MM.1S (cell line): ENCODE measurements around the gene NLE1.

Source experiments
- EZH2 ChIP-seq: fragments of 300-600 bp; sonication (generic); optimal IDR thresholded peaks from 2 replicates; pipeline ENCODE3; 2017; ENCODE audit warnings: low read depth, mild to moderate bottlenecking, antibody characterized with exemption, low read length, mixed read lengths
- EZH2phosphoT487 ChIP-seq: fragments of 300-600 bp; sonication (generic); IDR thresholded peaks from 2 replicates; pipeline ENCODE4 v1.6.1; 2018; ENCODE audit warnings: antibody characterized with exemption, low read length
- TF ChIP-seq, protein P1 (sequence below): fragments of 300-600 bp; sonication (generic); IDR thresholded peaks from 2 replicates; pipeline ENCODE4 v1.5.1; 2016; ENCODE audit warnings: antibody characterized with exemption, low read length, mixed read lengths

DNA sequence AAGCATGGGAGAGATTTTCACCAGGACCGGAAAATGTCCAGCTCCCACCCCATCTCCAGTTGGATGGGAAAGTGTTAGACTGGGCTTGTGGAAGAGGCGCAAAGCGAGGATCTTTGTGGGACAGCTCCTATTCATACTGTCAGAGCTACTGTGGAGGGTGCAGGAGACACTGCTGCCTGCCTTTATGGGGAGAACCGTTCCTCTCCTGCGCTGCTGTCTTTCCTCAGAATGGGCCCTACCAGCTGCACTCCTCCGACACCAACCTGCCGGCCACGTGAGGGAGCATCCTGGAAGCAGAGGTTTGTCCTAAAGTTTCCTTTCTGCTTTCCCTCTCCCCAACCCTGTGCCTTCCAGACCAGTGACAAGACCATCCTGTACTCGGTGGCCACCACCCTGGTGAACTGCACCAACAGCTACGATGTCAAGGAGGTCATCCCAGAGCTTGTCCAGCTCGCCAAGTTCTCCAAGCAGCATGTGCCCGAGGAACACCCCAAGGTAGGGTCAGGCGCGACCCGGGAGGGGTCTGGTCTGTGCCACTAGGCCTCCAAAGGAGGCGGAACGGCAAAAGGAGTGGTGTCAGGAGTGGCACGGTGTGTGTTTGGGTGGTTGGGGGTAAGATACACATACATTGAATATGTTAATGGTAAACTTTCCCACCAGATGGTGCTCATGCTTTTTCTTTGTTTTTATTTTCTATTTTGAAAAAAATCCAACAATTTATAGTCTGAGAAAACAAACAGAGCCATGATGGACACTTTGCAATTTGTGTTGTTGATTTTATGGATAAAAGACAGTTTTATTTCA lies 29.1 kb upstream of the NLE1 start:
- TF ChIP-seq, protein P1, sequence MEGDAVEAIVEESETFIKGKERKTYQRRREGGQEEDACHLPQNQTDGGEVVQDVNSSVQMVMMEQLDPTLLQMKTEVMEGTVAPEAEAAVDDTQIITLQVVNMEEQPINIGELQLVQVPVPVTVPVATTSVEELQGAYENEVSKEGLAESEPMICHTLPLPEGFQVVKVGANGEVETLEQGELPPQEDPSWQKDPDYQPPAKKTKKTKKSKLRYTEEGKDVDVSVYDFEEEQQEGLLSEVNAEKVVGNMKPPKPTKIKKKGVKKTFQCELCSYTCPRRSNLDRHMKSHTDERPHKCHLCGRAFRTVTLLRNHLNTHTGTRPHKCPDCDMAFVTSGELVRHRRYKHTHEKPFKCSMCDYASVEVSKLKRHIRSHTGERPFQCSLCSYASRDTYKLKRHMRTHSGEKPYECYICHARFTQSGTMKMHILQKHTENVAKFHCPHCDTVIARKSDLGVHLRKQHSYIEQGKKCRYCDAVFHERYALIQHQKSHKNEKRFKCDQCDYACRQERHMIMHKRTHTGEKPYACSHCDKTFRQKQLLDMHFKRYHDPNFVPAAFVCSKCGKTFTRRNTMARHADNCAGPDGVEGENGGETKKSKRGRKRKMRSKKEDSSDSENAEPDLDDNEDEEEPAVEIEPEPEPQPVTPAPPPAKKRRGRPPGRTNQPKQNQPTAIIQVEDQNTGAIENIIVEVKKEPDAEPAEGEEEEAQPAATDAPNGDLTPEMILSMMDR: peak; percentile 23; the same call in 1 of the 2 replicates
- TF ChIP-seq EZH2 (no peak), EZH2phosphoT487 (no peak)
